Ishikawa (cell line): ENCODE measurements around the gene RNF144B.

Source experiments
- CEBPB ChIP-seq: IDR thresholded peaks from 2 replicates; pipeline ENCODE4 v1.6.1; 2012
- CREB1 ChIP-seq: IDR thresholded peaks from 2 replicates; pipeline ENCODE4 v1.6.1; 2012; ENCODE audit warnings: low read depth
- EGR1 ChIP-seq: IDR thresholded peaks from 2 replicates; pipeline ENCODE4 v1.6.1; 2012
- EP300 ChIP-seq: IDR thresholded peaks from 2 replicates; pipeline ENCODE4 v1.6.1; 2012; ENCODE audit warnings: borderline replicate concordance
- FOXM1 ChIP-seq: IDR thresholded peaks from 2 replicates; pipeline ENCODE4 v1.6.1; 2012; ENCODE audit warnings: low read depth, borderline replicate concordance
- RAD21 ChIP-seq: IDR thresholded peaks from 2 replicates; pipeline ENCODE4 v1.6.1; 2012; ENCODE audit warnings: low read depth
- TAF1 ChIP-seq: IDR thresholded peaks from 2 replicates; pipeline ENCODE4 v1.6.1; 2012; ENCODE audit warnings: low read depth, mild to moderate bottlenecking
- TCF12 ChIP-seq: IDR thresholded peaks from 2 replicates; pipeline ENCODE4 v1.6.1; 2012; ENCODE audit warnings: low read depth
- TEAD4 ChIP-seq: IDR thresholded peaks from 2 replicates; pipeline ENCODE4 v1.6.1; 2012
- USF1 ChIP-seq: IDR thresholded peaks from 2 replicates; pipeline ENCODE4 v1.6.1; 2012
- YY1 ChIP-seq: IDR thresholded peaks from 2 replicates; pipeline ENCODE4 v1.6.1; 2012; ENCODE audit warnings: low read depth
- ZBTB7A ChIP-seq: IDR thresholded peaks from 2 replicates; pipeline ENCODE4 v1.6.1; 2012; ENCODE audit warnings: low read depth
- TF ChIP-seq, protein P1 (sequence below): IDR thresholded peaks from 2 replicates; pipeline ENCODE4 v1.6.1; 2012
- TF ChIP-seq, protein P2 (sequence below): IDR thresholded peaks from 2 replicates; pipeline ENCODE4 v1.6.1; 2012; ENCODE audit warnings: low read depth, mild to moderate bottlenecking

DNA sequence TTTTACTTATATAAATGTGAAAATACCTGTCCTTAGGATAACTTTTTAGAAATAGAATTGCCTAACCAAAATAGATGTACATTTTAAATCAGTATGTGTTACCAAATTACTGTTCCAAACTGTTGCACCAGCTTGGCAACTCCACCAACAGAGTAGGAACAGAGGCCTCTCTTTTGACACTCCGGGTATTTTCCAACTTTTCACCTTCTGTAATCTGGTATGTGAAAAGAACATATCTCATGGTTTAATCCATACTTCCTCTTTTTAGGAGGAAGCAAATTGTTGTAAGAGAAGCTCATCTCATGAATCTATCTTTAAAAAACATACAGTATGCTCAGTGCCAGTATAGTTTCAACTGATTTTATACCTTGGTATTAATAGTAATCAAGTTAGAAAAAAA lies 24.9 kb downstream of the RNF144B start:
- TF ChIP-seq EGR1 (no peak), EP300 (no peak), CEBPB (no peak), RAD21 (no peak), TEAD4 (no peak), CREB1 (no peak), FOXM1 (no peak), YY1 (no peak), ZBTB7A (no peak), TCF12 (no peak), USF1 (no peak), TAF1 (no peak)
- TF ChIP-seq, protein P1, sequence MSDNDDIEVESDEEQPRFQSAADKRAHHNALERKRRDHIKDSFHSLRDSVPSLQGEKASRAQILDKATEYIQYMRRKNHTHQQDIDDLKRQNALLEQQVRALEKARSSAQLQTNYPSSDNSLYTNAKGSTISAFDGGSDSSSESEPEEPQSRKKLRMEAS: no peak
- TF ChIP-seq, protein P2, sequence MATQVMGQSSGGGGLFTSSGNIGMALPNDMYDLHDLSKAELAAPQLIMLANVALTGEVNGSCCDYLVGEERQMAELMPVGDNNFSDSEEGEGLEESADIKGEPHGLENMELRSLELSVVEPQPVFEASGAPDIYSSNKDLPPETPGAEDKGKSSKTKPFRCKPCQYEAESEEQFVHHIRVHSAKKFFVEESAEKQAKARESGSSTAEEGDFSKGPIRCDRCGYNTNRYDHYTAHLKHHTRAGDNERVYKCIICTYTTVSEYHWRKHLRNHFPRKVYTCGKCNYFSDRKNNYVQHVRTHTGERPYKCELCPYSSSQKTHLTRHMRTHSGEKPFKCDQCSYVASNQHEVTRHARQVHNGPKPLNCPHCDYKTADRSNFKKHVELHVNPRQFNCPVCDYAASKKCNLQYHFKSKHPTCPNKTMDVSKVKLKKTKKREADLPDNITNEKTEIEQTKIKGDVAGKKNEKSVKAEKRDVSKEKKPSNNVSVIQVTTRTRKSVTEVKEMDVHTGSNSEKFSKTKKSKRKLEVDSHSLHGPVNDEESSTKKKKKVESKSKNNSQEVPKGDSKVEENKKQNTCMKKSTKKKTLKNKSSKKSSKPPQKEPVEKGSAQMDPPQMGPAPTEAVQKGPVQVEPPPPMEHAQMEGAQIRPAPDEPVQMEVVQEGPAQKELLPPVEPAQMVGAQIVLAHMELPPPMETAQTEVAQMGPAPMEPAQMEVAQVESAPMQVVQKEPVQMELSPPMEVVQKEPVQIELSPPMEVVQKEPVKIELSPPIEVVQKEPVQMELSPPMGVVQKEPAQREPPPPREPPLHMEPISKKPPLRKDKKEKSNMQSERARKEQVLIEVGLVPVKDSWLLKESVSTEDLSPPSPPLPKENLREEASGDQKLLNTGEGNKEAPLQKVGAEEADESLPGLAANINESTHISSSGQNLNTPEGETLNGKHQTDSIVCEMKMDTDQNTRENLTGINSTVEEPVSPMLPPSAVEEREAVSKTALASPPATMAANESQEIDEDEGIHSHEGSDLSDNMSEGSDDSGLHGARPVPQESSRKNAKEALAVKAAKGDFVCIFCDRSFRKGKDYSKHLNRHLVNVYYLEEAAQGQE: no peak
